Osteoblast (primary cell): ENCODE results near the gene NAPA. TPM values are rescaled to one million over a fixed set of nuclear protein-coding genes. Genes with fewer than 3 reads are reported as not detected.

Source experiments
- DNase-seq: peaks from one replicate; pipeline ENCODE4 v3.0.0; 2011; ENCODE audit warnings: low spot score, mixed read lengths; ENCODE audit not compliant: insufficient read length; ENCODE audit errors: missing footprints
- H2AFZ ChIP-seq: 2 replicates; pipeline ENCODE4 v1.6.0; 2011; ENCODE audit warnings: mild to moderate bottlenecking, low read length
- H3K27ac ChIP-seq: 2 replicates; pipeline ENCODE4 v1.5.1; 2011; ENCODE audit warnings: mild to moderate bottlenecking, low read depth, low read length, moderate library complexity
- H3K27me3 ChIP-seq: 2 replicates; pipeline ENCODE4 v1.6.0; 2012; ENCODE audit warnings: mild to moderate bottlenecking, control low read depth, inconsistent platforms, low read length, moderate library complexity; ENCODE audit not compliant: insufficient read depth
- H3K36me3 ChIP-seq: 2 replicates; pipeline ENCODE4 v1.5.1; 2011; ENCODE audit warnings: mild to moderate bottlenecking, low read length, control low read depth, moderate library complexity; ENCODE audit not compliant: insufficient read depth
- H3K4me1 ChIP-seq: 2 replicates; pipeline ENCODE4 v1.5.1; 2011; ENCODE audit warnings: mild to moderate bottlenecking, low read length, control low read depth, moderate library complexity; ENCODE audit not compliant: insufficient read depth
- H3K4me2 ChIP-seq: 2 replicates; pipeline ENCODE4 v1.6.0; 2011; ENCODE audit warnings: mild to moderate bottlenecking, low read length; ENCODE audit not compliant: insufficient read depth
- H3K4me3 ChIP-seq: fragments of 200-600 bp; sonication (generic); 3 replicates; pipeline ENCODE4 v1.5.1; 2012; ENCODE audit warnings: mild to moderate bottlenecking, low read length, inconsistent platforms; ENCODE audit not compliant: insufficient read depth
- H3K79me2 ChIP-seq: 2 replicates; pipeline ENCODE4 v1.6.0; 2012; ENCODE audit warnings: mild to moderate bottlenecking, low read length, control low read depth, inconsistent platforms; ENCODE audit not compliant: insufficient read depth
- H3K9me3 ChIP-seq: 2 replicates; pipeline ENCODE4 v1.5.1; 2011; ENCODE audit warnings: low read depth, low read length, control low read depth
- H4K20me1 ChIP-seq: 2 replicates; pipeline ENCODE4 v1.6.0; 2012; ENCODE audit warnings: mild to moderate bottlenecking, low read length, control low read depth; ENCODE audit not compliant: insufficient read depth
- total RNA-seq: library from RNA; depleted of rRNA; stranded (reverse); fragments of >200 nt; gene quantifications from 2 replicates; pipeline ENCODE4 v1.2.3, GENCODE V29; 2012
- TF ChIP-seq, protein P1 (sequence below): IDR thresholded peaks from 2 replicates; pipeline ENCODE4 v1.5.1; 2011; ENCODE audit warnings: mild to moderate bottlenecking, low read depth, low read length, moderate library complexity; ENCODE audit errors: extremely low read depth

Gene NAPA
- total RNA-seq, 1 donor = 95.9 TPM

DNA sequence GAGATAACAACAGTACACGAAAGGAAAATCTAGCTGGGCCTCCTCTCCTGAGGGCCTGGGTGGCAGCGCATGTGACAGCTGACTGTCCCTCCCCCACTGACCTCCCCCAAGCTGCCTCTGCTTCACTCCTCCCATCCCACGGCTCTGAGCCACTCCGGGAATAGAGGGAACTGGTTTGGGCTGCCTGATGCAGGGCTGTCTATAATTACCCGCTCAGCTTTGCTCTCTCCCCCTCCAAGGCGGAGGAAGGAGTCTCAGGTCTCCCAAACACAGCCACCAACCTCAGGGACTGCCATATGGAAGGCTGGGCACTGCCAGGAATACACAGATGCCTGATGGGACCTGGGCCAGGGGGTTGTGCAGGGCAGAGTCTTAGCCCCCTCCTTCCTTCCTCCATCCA is 7.9 kb downstream of the NAPA start:
- Histone ChIP-seq H3K9me3 (no peaks in the 10 kb centered on the region), H3K27me3 (no peaks in the 10 kb centered on the region), H3K27ac (no peak overlapping the region), H2AFZ (no peak overlapping the region), H3K4me3 (no peak overlapping the region), H3K79me2 (peaks cover 97% of the 10 kb centered on the region), H3K4me1 (peaks cover 28% of the 10 kb centered on the region), H3K36me3 (peaks cover 32% of the 10 kb centered on the region), H3K4me2 (no peak overlapping the region), H4K20me1 (peaks cover 70% of the 10 kb centered on the region)
- TF ChIP-seq, protein P1, sequence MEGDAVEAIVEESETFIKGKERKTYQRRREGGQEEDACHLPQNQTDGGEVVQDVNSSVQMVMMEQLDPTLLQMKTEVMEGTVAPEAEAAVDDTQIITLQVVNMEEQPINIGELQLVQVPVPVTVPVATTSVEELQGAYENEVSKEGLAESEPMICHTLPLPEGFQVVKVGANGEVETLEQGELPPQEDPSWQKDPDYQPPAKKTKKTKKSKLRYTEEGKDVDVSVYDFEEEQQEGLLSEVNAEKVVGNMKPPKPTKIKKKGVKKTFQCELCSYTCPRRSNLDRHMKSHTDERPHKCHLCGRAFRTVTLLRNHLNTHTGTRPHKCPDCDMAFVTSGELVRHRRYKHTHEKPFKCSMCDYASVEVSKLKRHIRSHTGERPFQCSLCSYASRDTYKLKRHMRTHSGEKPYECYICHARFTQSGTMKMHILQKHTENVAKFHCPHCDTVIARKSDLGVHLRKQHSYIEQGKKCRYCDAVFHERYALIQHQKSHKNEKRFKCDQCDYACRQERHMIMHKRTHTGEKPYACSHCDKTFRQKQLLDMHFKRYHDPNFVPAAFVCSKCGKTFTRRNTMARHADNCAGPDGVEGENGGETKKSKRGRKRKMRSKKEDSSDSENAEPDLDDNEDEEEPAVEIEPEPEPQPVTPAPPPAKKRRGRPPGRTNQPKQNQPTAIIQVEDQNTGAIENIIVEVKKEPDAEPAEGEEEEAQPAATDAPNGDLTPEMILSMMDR = no peak
- no peak for DNase-seq

DNA sequence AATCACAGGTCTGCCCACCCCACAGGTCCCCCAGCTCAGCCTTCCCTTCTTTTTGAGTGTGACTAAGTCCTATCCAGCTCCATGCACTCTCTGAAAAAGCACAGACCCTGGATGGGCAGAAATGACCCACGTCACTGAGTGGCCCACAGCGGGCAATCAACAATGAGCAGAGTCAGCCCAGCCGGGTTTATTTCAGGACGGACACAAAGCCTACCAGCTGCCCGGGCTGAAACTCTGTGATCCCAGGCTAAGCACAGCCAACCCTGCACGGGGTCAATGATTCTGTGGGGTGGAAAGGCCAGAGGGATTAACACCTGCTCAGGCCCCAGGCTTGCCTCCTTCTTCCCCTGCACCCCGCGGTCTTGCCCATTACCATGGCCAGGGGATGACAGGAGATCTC is 8.4 kb downstream of the NAPA start:
- no peak overlapping the region for H3K4me2 ChIP-seq
- no peak for DNase-seq
- H3K27ac ChIP-seq = no peak overlapping the region
- H2AFZ ChIP-seq = no peak overlapping the region
- H3K9me3 ChIP-seq = no peaks in the 10 kb centered on the region
- peaks cover 32% of the 10 kb centered on the region for H3K36me3 ChIP-seq
- TF ChIP-seq, protein P1 = no peak
- peaks cover 91% of the 10 kb centered on the region for H3K79me2 ChIP-seq
- no peaks in the 10 kb centered on the region for H3K27me3 ChIP-seq
- H3K4me1 ChIP-seq = peaks cover 25% of the 10 kb centered on the region
- no peak overlapping the region for H3K4me3 ChIP-seq
- H4K20me1 ChIP-seq = peaks cover 68% of the 10 kb centered on the region

GRCh38 chr19:47505506-47505905 is 9.4 kb downstream of the NAPA start:
- Histone ChIP-seq H3K4me1 (peaks cover 19% of the 10 kb centered on the region), H3K4me3 (no peak overlapping the region), H3K79me2 (peaks cover 91% of the 10 kb centered on the region), H3K4me2 (no peak overlapping the region), H4K20me1 (peaks cover 68% of the 10 kb centered on the region), H3K27ac (no peak overlapping the region), H3K9me3 (no peaks in the 10 kb centered on the region), H3K36me3 (peaks cover 34% of the 10 kb centered on the region), H2AFZ (no peak overlapping the region), H3K27me3 (no peaks in the 10 kb centered on the region)
- TF ChIP-seq, protein P1 = no peak
- DNase-seq = peak; percentile 62

- H3K79me2 ChIP-seq = peaks cover 90% of the 10 kb centered on the region
Measured at GRCh38 chr19:47503826-47504150, 11.1 kb downstream of the NAPA start.

More at GRCh38 chr19:47503826-47504150, 11.1 kb downstream of the NAPA start:
- peaks cover 6% of the 10 kb centered on the region for H3K4me1 ChIP-seq
- TF ChIP-seq, protein P1 = no peak
- no peak overlapping the region for H3K27ac ChIP-seq
- peak; percentile 54 for DNase-seq
- H3K4me2 ChIP-seq = no peak overlapping the region
- H4K20me1 ChIP-seq = peaks cover 63% of the 10 kb centered on the region
- no peaks in the 10 kb centered on the region for H3K27me3 ChIP-seq
- H3K36me3 ChIP-seq = peaks cover 48% of the 10 kb centered on the region
- H2AFZ ChIP-seq = no peak overlapping the region
- no peak overlapping the region for H3K4me3 ChIP-seq
- H3K9me3 ChIP-seq = no peaks in the 10 kb centered on the region
